ENCODE data around the gene OSTF1.

The OSTF1 gene

DNA sequence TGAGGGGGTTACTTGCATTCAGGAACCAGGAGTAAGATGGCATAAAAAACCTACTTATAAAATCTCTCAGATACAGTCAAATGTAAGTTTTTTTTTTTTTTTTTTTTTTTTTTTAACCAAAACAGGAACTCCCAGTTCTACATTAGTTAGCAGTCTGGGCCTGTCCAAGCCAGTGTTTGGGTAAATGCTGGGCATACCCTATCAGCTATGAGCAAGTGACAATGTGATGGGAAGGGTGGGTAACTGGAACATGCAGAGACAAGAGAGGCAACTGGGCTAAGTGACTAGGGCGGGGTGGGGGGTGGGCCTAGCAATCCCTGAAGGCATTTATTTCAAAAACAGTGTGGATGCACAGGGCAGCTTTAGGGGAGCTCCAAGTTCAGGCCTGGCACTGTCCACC is 2.7 kb upstream of the OSTF1 start:
- no peak overlapping the region for H3K27ac ChIP-seq (ENCODE audit: low read depth, low read length)
- H3K9ac ChIP-seq (ENCODE audit: low read length): no peak overlapping the region
- no peaks in the 10 kb centered on the region for H3K36me3 ChIP-seq (ENCODE audit: control insufficient read depth, insufficient read depth, low read length)
- H3K4me1 ChIP-seq (ENCODE audit: control insufficient read depth, insufficient read depth, low read length): peaks cover 33% of the 10 kb centered on the region
- H3K27me3 ChIP-seq (ENCODE audit: control insufficient read depth, insufficient read depth, low read length): peaks cover 4% of the 10 kb centered on the region; the same call in 1 of the 2 replicates
- H3K4me3 ChIP-seq (ENCODE audit: low read depth, low read length): no peak overlapping the region
- H3K9me3 ChIP-seq (ENCODE audit: control insufficient read depth, insufficient read depth, low read depth, low read length): no peaks in the 10 kb centered on the region

DNA sequence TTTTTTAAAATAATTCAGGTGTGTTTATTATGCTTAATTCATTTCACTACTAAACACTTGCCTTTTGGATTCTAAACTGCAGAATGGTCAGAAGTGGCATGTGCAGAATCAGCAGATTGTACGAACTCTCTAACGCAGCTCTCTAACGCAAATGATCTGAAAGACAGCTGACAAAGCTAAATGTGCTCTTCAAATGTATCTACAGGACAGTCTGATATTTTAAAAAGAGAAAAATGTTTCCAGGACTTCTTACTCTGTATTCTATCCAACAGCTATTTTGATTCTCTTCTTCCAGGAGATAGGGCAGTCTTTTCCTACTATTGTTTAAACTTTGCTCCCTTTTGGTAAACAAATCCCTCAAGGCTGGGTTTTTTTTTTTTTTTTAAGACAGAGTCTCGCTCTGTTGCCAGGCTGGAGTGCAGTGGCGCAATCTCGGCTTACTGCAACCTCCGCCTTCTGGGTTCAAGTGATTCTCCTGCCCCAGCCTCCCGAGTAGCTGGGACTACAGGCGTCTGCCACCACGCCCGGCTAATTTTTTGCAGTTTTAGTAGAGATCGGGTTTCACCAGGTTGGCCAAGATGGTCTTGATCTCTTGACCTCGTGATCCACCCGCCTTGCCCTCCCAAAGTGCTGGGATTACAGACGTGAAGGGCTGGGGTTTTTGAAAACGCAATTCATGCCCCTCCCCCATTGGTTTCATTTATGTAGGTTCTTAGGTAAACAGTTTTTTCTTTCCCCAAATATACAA is 1.6 kb upstream of the OSTF1 start:
- peak overlapping the region; percentile 83 for H3K9ac ChIP-seq (ENCODE audit: low read length)
- H3K36me3 ChIP-seq (ENCODE audit: control insufficient read depth, insufficient read depth, low read length): no peaks in the 10 kb centered on the region
- H3K27ac ChIP-seq (ENCODE audit: low read depth, low read length): peak overlapping the region; percentile 49; the same call in 1 of the 2 replicates
- peaks cover 33% of the 10 kb centered on the region for H3K4me1 ChIP-seq (ENCODE audit: control insufficient read depth, insufficient read depth, low read length)
- H3K27me3 ChIP-seq (ENCODE audit: control insufficient read depth, insufficient read depth, low read length): peaks cover 4% of the 10 kb centered on the region; the same call in 1 of the 2 replicates
- H3K4me3 ChIP-seq (ENCODE audit: low read depth, low read length): peak overlapping the region; percentile 78
- no peaks in the 10 kb centered on the region for H3K9me3 ChIP-seq (ENCODE audit: control insufficient read depth, insufficient read depth, low read depth, low read length)

DNA sequence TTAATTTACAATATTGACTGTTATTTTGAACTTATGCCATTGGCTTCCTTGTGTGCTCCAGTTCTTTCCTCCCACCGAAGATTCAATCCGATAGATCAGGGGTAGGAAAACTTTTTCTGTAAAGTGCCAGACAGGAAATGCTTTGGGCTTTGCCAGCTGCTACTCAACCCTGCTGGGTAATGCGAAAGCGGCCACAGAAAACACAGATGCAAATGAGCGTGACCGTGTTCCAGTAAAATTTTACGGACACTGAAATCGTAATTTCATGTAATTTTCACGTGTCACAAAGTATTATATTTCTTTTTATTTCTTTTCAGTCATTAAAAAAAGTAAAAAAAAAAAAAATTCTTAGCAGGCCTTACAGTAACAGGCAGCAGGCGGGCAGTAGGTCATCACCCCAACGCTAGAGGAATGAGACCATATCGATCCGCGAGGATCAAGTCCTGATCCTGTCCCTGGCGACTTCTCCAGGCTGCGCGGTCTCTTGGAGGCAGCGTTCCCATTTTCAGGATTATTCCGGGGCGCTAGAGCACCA is 958 bp upstream of the OSTF1 start:
- Histone ChIP-seq H3K27me3 (ENCODE audit: control insufficient read depth, insufficient read depth, low read length) (peaks cover 4% of the 10 kb centered on the region; the same call in 1 of the 2 replicates), H3K4me1 (ENCODE audit: control insufficient read depth, insufficient read depth, low read length) (peaks cover 33% of the 10 kb centered on the region), H3K36me3 (ENCODE audit: control insufficient read depth, insufficient read depth, low read length) (no peaks in the 10 kb centered on the region), H3K9me3 (ENCODE audit: control insufficient read depth, insufficient read depth, low read depth, low read length) (no peaks in the 10 kb centered on the region), H3K27ac (ENCODE audit: low read depth, low read length) (peak overlapping the region; percentile 49; the same call in 1 of the 2 replicates), H3K9ac (ENCODE audit: low read length) (peak overlapping the region; percentile 83), H3K4me3 (ENCODE audit: low read depth, low read length) (peak overlapping the region; percentile 78)

DNA sequence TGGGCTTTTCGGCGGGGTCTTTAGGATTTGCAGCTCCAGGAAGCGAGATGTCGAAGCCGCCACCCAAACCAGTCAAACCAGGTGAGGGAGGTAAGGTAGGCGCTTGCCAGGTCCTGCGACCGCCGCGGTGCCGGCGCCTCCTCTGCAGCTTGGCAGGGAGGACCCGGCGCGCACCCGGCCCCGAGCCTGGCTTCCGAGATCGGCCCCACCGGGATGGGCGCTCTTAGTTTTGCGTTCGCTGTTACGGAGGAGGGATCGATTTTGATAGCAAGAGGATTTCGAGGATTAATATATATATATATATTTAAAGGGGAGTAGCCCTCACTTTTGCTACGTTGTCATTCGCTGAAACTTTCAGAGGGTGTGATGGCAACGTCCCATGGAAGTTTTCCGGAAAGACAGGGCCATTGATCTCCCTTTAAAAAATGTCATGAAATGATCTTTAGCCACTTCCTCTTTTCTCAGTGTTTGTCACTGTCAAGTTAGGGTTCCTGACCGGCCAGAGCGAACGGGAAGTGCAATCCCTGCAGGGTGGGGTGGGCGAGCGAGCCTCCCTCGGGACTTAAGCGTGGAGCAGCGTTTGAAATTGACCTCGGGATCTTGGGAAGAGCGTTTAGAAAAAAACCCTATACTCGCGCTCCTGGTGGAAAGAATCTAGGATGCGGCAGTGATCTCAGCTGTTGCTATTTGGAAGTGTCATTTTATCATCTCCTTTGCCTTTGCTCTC is 495 bp downstream of the OSTF1 start:
- Histone ChIP-seq H3K9ac (ENCODE audit: low read length) (peak overlapping the region; percentile 64), H3K4me1 (ENCODE audit: control insufficient read depth, insufficient read depth, low read length) (peaks cover 24% of the 10 kb centered on the region), H3K27ac (ENCODE audit: low read depth, low read length) (no peak overlapping the region), H3K27me3 (ENCODE audit: control insufficient read depth, insufficient read depth, low read length) (peaks cover 4% of the 10 kb centered on the region; the same call in 1 of the 2 replicates), H3K9me3 (ENCODE audit: control insufficient read depth, insufficient read depth, low read depth, low read length) (no peaks in the 10 kb centered on the region), H3K36me3 (ENCODE audit: control insufficient read depth, insufficient read depth, low read length) (no peaks in the 10 kb centered on the region), H3K4me3 (ENCODE audit: low read depth, low read length) (peak overlapping the region; percentile 81)

DNA sequence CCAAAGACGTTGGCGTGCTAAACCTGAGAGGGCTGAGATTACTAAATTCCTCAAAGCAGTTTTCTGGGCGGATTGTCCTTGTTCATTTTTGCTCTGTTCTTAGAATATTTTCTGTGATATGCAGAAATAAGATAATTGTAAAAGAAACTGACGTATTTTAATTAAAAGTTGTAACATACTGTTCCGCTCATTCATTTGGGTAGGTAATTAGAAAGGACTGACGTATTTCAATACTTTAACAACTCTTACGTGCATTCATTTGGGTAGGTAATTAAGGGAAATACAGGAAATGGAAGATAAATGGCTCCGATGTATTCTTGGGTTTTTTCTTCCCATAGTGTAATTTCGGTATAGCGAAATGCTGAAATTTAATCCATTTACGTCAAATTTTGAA is 1.1 kb downstream of the OSTF1 start:
- H3K27me3 ChIP-seq (ENCODE audit: control insufficient read depth, insufficient read depth, low read length): peaks cover 4% of the 10 kb centered on the region; the same call in 1 of the 2 replicates
- peaks cover 18% of the 10 kb centered on the region for H3K4me1 ChIP-seq (ENCODE audit: control insufficient read depth, insufficient read depth, low read length)
- peak overlapping the region; percentile 14 for H3K9ac ChIP-seq (ENCODE audit: low read length)
- H3K27ac ChIP-seq (ENCODE audit: low read depth, low read length): no peak overlapping the region
- no peaks in the 10 kb centered on the region for H3K9me3 ChIP-seq (ENCODE audit: control insufficient read depth, insufficient read depth, low read depth, low read length)
- no peaks in the 10 kb centered on the region for H3K36me3 ChIP-seq (ENCODE audit: control insufficient read depth, insufficient read depth, low read length)
- H3K4me3 ChIP-seq (ENCODE audit: low read depth, low read length): peak overlapping the region; percentile 81

DNA sequence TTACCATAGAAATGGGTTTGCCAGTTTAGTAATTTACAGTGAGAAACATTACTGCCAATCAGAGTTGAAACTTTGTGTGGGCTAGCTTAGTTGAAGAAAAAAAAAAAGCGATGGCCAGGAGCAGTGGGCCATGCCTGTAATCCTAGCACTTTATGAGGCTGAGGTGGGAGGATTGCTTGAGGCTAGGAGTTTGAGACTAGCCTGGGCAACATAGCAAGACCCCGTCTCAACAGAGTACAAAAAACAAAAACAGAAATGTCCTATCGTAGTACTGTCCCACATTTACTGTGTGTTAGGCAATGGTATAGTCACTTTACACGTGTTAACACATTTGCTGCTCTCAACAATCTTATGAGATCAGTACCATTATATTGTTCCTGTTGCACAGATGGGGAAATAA is 2.3 kb downstream of the OSTF1 start:
- no peak overlapping the region for H3K27ac ChIP-seq (ENCODE audit: low read depth, low read length)
- peaks cover 4% of the 10 kb centered on the region; the same call in 1 of the 2 replicates for H3K27me3 ChIP-seq (ENCODE audit: control insufficient read depth, insufficient read depth, low read length)
- H3K9ac ChIP-seq (ENCODE audit: low read length): no peak overlapping the region
- H3K4me3 ChIP-seq (ENCODE audit: low read depth, low read length): no peak overlapping the region
- peaks cover 20% of the 10 kb centered on the region for H3K4me1 ChIP-seq (ENCODE audit: control insufficient read depth, insufficient read depth, low read length)
- H3K9me3 ChIP-seq (ENCODE audit: control insufficient read depth, insufficient read depth, low read depth, low read length): no peaks in the 10 kb centered on the region
- no peaks in the 10 kb centered on the region for H3K36me3 ChIP-seq (ENCODE audit: control insufficient read depth, insufficient read depth, low read length)

DNA sequence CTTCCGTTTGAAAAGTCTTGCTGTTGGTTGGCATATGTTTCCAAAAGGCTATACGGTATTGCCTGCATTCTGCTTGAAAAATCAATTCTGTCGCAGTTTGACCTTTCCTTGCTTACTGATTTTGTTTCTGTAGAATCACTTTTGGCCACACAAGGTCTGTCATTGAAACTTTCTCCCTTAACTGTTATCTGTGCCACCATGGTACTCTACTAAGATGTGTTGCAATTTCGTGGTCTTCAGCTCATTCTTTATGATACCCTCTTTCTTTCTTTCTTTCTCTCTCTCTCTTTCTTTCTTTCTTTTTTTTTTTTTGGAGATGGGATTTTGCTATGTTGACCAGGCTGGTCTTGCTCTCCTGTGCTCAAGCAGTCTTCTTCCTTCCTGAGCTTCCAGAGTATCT is 4.5 kb downstream of the OSTF1 start:
- H3K9me3 ChIP-seq (ENCODE audit: control insufficient read depth, insufficient read depth, low read depth, low read length): no peaks in the 10 kb centered on the region
- no peaks in the 10 kb centered on the region for H3K36me3 ChIP-seq (ENCODE audit: control insufficient read depth, insufficient read depth, low read length)
- no peak overlapping the region for H3K27ac ChIP-seq (ENCODE audit: low read depth, low read length)
- no peak overlapping the region for H3K9ac ChIP-seq (ENCODE audit: low read length)
- peaks cover 14% of the 10 kb centered on the region for H3K4me1 ChIP-seq (ENCODE audit: control insufficient read depth, insufficient read depth, low read length)
- no peak overlapping the region for H3K4me3 ChIP-seq (ENCODE audit: low read depth, low read length)
- peaks cover 4% of the 10 kb centered on the region; the same call in 1 of the 2 replicates for H3K27me3 ChIP-seq (ENCODE audit: control insufficient read depth, insufficient read depth, low read length)

DNA sequence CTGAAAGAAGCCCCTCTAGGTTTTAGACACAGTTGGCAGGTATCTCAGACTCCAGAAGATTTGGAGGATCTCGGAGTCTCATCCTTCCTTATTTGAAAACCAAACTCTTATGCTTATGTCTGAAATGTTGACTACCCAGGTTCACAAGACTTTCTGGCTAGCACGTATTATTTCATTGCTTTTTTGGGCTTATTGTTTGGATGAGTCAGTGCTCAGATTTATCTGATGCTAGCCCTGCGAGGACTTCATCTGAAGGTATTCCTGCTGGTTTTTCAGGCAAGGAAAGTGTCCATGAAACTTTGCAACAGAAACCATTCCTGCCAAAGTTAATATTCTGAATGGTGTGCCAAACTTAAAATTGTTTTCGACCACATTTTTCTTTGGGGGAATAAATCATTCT is 8.5 kb downstream of the OSTF1 start:
- H3K4me3 ChIP-seq (ENCODE audit: low read depth, low read length): no peak overlapping the region
- no peaks in the 10 kb centered on the region for H3K27me3 ChIP-seq (ENCODE audit: control insufficient read depth, insufficient read depth, low read length)
- H3K9me3 ChIP-seq (ENCODE audit: control insufficient read depth, insufficient read depth, low read depth, low read length): no peaks in the 10 kb centered on the region
- no peak overlapping the region for H3K27ac ChIP-seq (ENCODE audit: low read depth, low read length)
- H3K36me3 ChIP-seq (ENCODE audit: control insufficient read depth, insufficient read depth, low read length): no peaks in the 10 kb centered on the region
- peaks cover 18% of the 10 kb centered on the region for H3K4me1 ChIP-seq (ENCODE audit: control insufficient read depth, insufficient read depth, low read length)
- no peak overlapping the region for H3K9ac ChIP-seq (ENCODE audit: low read length)

DNA sequence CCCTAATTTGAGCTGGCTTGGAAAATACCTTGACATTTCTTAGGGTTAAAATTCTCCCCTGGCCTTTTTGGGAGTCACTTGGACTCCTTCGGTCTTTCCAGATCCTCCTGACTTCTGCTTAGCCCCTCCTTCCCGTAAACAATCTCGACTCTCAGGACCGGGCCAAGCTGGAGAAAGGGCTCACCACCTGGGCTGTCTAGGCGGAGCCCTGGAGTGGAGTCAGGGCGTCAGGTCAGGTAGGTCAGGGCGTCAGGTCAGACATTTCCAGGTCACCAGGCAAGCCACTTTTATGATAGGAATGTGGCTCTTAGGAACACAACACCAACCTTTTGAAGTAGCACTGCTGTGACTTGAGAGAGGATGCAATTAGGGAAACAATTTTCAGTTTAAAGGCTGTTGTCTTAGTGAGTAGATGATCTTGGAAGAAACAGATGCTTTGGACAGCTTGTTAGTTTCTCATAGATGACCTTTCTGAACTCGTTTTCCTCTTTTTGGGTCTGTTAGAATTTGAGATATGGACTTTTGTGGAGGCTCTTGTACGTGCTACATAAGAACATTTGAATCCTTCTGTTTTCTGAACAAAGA is 12.8 kb downstream of the OSTF1 start:
- Histone ChIP-seq H3K9me3 (ENCODE audit: control insufficient read depth, insufficient read depth, low read depth, low read length) (no peaks in the 10 kb centered on the region), H3K9ac (ENCODE audit: low read length) (no peak overlapping the region), H3K27me3 (ENCODE audit: control insufficient read depth, insufficient read depth, low read length) (no peaks in the 10 kb centered on the region), H3K36me3 (ENCODE audit: control insufficient read depth, insufficient read depth, low read length) (no peaks in the 10 kb centered on the region), H3K4me1 (ENCODE audit: control insufficient read depth, insufficient read depth, low read length) (peaks cover 7% of the 10 kb centered on the region), H3K4me3 (ENCODE audit: low read depth, low read length) (no peak overlapping the region), H3K27ac (ENCODE audit: low read depth, low read length) (0 out of 2 replicates have a peak overlapping the region, but pooled peaks have one; percentile 18)

DNA sequence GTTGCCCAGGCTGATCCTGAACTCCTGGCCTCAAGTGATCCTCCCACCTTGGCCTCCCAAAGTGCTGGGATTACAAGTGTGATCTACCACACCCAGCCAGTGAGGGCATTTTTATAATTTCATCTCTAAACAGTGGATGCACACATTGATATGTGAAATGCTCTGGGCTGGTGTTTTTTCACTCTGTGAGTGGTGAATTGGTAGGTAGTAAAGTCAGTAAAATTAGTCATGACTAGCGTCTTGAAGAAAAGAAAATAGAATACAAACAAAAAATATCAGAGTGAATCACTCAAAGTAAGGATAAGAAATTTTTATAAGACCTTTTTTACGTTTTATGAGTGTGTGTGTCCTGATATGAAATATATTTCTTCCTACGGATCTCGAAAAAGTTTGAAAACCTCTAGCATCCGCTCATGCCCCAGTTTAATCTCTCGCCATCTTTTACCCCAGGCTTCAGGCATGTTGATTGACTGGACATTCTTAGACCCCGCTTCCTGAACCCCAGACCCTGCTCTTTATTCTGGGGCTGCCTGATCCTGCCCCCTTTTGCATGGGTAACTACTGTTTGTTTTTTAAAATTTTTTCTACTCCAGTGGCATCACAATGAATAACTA is 14.0 kb downstream of the OSTF1 start:
- H3K36me3 ChIP-seq (ENCODE audit: control insufficient read depth, insufficient read depth, low read length): no peaks in the 10 kb centered on the region
- peaks cover 7% of the 10 kb centered on the region for H3K4me1 ChIP-seq (ENCODE audit: control insufficient read depth, insufficient read depth, low read length)
- H3K4me3 ChIP-seq (ENCODE audit: low read depth, low read length): no peak overlapping the region
- no peaks in the 10 kb centered on the region for H3K27me3 ChIP-seq (ENCODE audit: control insufficient read depth, insufficient read depth, low read length)
- no peak overlapping the region for H3K27ac ChIP-seq (ENCODE audit: low read depth, low read length)
- no peak overlapping the region for H3K9ac ChIP-seq (ENCODE audit: low read length)
- no peaks in the 10 kb centered on the region for H3K9me3 ChIP-seq (ENCODE audit: control insufficient read depth, insufficient read depth, low read depth, low read length)
